GM19463 (cell line): ENCODE measurements around the gene GARS1.
"Not testable (repeated sequence)": the region's sequence is repeated elsewhere in the genome, so short reads cannot be mapped to it uniquely, and the experiment has no call there.

Experiments used
- ATAC-seq: cut with Tn5 transposase; IDR thresholded peaks from one replicate; pipeline ENCODE4 v1.9.1; 2021; ENCODE audit warnings: mild to moderate bottlenecking, moderate library complexity; ENCODE audit not compliant: unreplicated experiment

Gene GARS1

GRCh38 chr7:30618961-30619360 lies 24.3 kb downstream of the GARS1 start:
- no peak for ATAC-seq

GRCh38 chr7:30625283-30625682 lies 30.6 kb downstream of the GARS1 start:
- ATAC-seq, result no peak

DNA sequence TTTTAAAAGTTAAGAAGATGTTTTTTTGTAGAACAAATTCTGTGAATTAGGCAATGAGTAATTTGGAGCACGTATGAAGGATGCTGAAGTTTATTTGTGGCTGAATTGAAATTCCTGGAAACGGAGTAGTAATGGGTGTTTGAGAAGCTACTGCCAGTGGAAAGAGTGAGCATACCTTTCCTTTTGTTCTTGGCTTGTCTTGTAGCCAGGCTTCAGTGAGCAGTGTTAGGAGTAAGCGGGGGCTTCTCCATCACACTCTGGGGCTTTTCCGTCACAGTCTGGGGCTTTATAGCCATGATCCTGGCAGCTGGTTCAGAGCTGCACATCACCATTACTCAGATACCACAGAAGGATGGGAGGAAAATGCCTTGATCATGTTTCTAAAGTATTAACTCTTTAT lies 32.3 kb downstream of the GARS1 start:
- ATAC-seq, result no peak

DNA sequence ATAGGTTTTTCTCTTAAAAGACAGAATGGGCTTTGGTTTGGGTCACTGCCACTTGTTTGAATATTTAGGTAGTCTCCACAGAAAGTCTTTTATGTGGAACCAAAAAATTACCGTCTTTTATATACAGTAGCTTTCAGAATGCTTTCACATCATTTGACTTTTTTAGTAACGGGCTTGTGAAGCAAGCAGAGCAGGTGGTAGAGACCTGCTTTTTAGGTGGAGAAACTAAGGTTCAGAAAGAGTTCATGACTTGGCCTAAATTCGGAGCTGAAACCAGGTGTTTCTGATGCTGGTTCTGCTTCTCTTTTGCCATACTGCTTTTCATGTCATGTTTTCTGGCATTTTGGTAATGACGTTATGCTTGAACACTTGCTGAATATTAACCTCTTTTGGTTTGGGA lies 36.3 kb downstream of the GARS1 start:
- peak; percentile 69 for ATAC-seq

- no peak for ATAC-seq
Observed at GRCh38 chr7:30633223-30633622, 38.5 kb downstream of the GARS1 start.

GRCh38 chr7:30634193-30634626 lies 39.5 kb downstream of the GARS1 start:
- no peak for ATAC-seq

DNA sequence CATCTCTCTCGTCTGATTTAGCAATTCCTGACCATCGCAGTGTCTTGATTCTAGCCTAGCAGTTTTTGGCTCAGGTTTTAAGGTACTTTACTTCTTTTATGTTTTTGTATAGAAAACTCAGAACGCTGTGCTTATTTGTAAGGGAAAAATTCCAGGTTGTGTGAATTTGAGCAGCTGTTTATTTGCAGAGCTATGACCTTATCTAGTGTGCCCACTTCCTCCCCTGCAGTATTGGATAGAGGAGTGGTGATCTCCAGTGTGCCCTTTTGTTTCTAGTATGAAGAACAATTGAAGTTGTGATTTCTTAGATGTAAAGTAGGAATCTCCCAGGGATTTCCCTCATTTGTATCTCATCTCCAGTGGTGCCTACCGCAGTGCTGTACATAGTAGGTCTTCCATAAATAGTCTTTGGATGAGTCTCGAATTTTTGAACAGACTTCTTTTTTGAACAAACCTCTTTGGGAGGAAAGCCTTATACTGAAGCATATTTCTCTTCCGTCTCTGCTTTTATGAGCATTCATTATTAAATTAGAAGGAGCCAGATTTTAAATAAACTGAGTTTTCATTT lies 40.0 kb downstream of the GARS1 start:
- no peak for ATAC-seq

DNA sequence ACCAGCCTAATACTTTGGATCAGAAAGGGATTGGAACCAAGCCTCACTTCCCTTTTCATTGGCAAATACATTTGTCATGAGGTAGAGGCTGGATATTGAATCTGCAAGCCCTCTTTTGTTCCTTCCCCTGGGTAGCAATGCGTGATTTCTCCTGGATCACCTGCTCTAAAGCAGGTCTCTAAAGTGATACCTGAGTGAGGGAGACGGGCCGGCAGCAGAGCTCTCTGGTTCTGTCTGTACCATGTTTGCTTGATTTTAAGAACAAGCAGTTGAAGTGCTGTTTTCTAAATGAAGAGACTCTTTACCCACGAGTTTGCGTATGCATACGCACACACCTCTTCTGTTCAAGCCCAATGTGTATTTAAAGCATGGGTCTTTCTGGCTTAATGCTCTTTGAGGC lies 41.1 kb downstream of the GARS1 start:
- no peak for ATAC-seq

GRCh38 chr7:30642322-30642721 lies 47.6 kb downstream of the GARS1 start:
- ATAC-seq, result not testable (repeated sequence)

- ATAC-seq, result no peak
Observed at GRCh38 chr7:30642789-30643188, 48.1 kb downstream of the GARS1 start.

DNA sequence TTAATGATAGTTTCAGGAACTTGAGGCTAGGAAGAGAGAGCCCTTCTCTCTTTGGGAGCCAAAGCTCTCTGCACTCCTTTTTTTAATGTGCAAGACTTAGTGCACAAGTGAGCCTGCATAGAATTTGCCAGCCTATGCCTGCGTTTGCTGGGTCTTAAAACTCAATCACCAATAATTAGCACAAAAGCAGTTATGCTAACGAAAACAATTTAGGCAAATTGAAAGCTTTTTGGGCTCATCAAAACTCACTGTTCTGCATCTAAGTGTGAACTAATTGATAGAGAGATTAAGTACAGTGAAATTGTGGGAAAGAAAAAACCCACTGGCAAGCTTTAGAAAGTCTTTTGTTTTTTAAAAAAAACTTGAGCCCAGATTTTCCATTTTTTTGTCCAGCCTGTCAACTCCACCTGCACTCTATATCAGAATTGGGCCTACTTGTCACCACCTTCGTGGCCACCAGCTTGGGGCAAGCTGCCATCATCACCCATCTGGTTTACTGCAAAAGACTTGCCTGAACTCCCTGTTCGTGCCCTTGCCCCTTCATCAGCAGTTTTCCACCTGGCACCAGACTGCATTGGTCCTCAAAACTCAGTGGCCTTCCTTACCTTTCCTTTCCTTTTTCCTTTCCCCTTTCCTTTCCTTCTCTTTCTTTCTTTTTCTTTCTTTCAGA lies 49.7 kb downstream of the GARS1 start:
- ATAC-seq, result no peak

DNA sequence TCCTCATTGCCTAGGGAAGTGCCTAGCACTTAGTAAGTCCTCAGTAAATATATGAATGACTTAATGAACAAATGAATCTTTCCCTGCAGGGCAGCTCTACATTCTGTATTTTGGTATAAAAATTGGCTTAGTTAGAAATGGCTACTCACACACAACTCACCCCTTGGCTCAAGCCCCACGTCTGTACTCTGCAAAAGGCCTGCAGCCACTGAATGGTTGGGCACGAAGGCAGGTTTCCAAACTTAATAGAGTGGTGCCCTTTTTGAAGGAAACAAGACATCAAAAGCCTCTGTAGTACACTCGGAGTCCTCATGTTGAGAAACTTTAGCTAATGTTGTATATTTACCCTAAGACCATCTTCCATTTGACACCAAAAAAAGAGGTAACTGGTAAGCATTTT lies 51.0 kb downstream of the GARS1 start:
- ATAC-seq, result no peak

GRCh38 chr7:30646154-30646553 lies 51.5 kb downstream of the GARS1 start:
- ATAC-seq, result no peak

GRCh38 chr7:30647589-30648364 lies 53.1 kb downstream of the GARS1 start:
- no peak for ATAC-seq

GRCh38 chr7:30648744-30649540 lies 54.3 kb downstream of the GARS1 start:
- no peak for ATAC-seq

- no peak for ATAC-seq
Observed at GRCh38 chr7:30649717-30650420, 55.2 kb downstream of the GARS1 start.

DNA sequence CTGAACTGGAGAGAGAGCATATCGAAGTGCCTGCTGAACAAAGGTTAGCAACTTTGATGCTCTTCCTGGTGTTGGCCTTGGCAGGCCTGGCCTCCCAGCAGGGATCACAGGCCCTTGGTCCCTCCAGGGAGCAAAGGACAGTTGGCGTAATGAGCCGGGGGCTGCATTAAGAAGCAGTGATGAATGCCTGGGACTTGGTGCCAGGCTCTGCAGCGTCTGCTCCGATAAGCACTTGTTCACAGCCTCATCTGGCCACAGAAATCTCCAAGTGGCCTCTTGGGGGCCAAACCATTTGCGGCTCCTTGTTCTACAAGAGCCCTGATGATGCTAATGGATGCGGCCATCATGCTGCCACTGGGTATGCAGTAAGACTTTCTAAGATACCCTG lies 55.7 kb downstream of the GARS1 start:
- no peak for ATAC-seq

- ATAC-seq, result no peak
Observed at GRCh38 chr7:30652132-30652531, 57.5 kb downstream of the GARS1 start.

DNA sequence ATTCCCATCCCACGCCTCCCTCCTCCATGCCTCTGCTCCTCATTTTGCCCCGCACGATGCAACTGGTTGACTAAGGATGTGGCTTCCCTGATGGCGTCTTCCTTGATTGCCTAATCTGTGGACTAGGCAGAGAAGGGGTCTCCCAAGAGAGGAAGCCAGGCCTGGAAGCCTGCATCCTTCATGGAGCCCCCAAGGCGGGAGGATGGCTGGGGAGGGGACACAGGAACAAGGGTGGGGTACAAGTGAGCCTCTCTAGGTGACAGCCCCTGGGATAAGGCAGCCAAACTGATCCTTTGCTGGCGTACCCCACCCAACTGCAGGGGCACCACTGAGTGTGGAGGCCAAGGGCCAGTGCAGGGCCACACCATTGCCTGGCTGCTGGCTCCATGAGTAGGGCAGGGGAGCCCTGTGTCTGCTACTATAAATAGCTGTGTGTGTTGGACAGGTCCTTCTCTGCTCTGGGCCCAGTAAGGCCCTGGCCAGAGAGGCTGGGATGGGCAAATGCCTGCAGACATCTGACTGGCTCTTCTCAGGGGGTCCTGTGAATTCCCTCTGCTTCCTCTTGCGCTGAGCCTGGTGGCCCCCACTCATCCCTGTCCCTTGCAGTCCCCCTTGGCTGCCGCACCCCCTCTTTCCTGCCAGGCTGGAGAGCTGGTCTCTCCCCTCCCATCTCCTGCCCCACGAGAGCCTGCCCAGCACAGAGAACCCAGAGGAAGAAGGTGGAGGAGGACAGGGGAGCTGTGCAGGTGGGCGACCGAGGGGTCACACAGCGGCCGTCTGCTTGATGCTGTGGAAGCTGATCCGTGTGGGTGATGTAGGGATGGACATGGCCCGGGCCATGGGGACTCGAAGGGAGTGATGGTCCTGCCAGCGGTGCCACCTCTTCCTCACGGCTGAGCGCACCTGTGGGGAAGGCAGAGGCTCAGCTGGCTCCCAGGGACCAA lies 58.3 kb downstream of the GARS1 start:
- no peak for ATAC-seq
